ENCODE results near the gene PLCB4.

The PLCB4 gene

GRCh38 chr20:9520086-9520485, 451.2 kb downstream of the PLCB4 start:
- ChIA-PET CTCF (no interaction called here), POLR2A (no interaction called here)
- Histone ChIP-seq H3K36me3 (ENCODE audit: control insufficient read depth in 2 of 2, insufficient read depth in 1 of 2, low read length in 2 of 2) (no peaks in the 10 kb centered on the region), H3K9me3 (ENCODE audit: control insufficient read depth, insufficient read depth, low read depth, low read length) (no peaks in the 10 kb centered on the region), H3K4me1 (ENCODE audit: control insufficient read depth, insufficient read depth, low read length) (no peaks in the 10 kb centered on the region; the same call in 1 of the 2 replicates), H3K27ac (ENCODE audit: extremely low read depth, low read depth, low read length) (no peak overlapping the region), H3K4me3 (ENCODE audit: low read depth, low read length) (no peak overlapping the region)
- TF ChIP-seq, protein P1, sequence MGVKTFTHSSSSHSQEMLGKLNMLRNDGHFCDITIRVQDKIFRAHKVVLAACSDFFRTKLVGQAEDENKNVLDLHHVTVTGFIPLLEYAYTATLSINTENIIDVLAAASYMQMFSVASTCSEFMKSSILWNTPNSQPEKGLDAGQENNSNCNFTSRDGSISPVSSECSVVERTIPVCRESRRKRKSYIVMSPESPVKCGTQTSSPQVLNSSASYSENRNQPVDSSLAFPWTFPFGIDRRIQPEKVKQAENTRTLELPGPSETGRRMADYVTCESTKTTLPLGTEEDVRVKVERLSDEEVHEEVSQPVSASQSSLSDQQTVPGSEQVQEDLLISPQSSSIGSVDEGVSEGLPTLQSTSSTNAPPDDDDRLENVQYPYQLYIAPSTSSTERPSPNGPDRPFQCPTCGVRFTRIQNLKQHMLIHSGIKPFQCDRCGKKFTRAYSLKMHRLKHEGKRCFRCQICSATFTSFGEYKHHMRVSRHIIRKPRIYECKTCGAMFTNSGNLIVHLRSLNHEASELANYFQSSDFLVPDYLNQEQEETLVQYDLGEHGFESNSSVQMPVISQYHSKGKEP (tag by site-specific recombination; IDR thresholded peaks at IDR 0.05), result no peak

DNA sequence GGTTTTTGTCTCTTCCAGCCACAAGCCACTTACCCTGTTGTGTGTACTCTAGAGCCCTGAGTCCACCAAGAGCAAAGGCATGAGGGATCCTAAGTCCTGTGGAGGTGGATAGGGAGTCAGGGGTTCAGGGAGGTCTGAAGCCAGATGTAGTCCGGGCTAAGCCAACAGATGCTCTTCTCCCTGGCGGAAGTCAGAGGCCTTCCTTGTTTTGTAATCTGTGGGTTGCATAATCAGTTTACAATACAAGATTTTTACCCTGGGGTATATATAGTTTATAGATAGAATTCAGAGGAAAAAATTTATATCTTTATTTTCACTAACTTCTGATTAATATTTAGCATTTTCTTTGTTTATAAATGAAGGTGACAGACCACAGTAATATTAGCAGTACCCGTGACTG, 454.7 kb downstream of the PLCB4 start:
- H3K4me1 ChIP-seq (ENCODE audit: control insufficient read depth, insufficient read depth, low read length), result no peaks in the 10 kb centered on the region
- TF ChIP-seq ZNF138 (tag by site-specific recombination; IDR thresholded peaks at IDR 0.05; ENCODE audit: borderline replicate concordance), result no peak
- no peak for TF ChIP-seq ZNF558 (tag by site-specific recombination; IDR thresholded peaks at IDR 0.05)
- TF ChIP-seq ZSCAN30 (tag by site-specific recombination; IDR thresholded peaks at IDR 0.05), result no peak
- no peak for TF ChIP-seq ZNF423 (tag by site-specific recombination; IDR thresholded peaks at IDR 0.05)
- no peak for TF ChIP-seq ZNF146 (tag by site-specific recombination; IDR thresholded peaks at IDR 0.05)
- no peak for TF ChIP-seq KLF9 (tag by site-specific recombination; IDR thresholded peaks at IDR 0.05; ENCODE audit: low read depth)
- H3K36me3 ChIP-seq (ENCODE audit: control insufficient read depth in 2 of 2, insufficient read depth in 1 of 2, low read length in 2 of 2), result no peaks in the 10 kb centered on the region
- no peaks in the 10 kb centered on the region for H3K9me3 ChIP-seq (ENCODE audit: control insufficient read depth, insufficient read depth, low read depth, low read length)
- ChIA-PET CTCF (no interaction called here), POLR2A (no interaction called here)
- H3K4me3 ChIP-seq (ENCODE audit: low read depth, low read length), result no peak overlapping the region
- no peak overlapping the region for H3K27ac ChIP-seq (ENCODE audit: extremely low read depth, low read depth, low read length)

Data from HEK293 (cell line).